Measurements from ENCODE around the gene TAF4B.

The TAF4B gene

DNA sequence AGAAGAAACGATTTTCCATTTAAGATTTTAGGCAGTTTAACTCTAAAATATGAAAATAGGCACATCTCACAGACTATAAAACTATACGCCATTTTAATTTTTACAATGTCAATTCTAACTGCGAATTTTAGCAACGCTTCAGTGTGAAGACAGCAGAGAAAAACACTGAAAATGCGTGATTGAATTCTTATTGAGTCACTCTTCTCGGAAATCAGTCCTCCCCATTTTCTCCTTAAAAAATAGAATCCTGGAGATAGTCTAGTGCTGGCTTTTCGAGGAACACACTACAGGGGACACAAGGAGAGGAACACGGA, 373 bp upstream of the TAF4B start:
- TF ChIP-seq, protein P1, sequence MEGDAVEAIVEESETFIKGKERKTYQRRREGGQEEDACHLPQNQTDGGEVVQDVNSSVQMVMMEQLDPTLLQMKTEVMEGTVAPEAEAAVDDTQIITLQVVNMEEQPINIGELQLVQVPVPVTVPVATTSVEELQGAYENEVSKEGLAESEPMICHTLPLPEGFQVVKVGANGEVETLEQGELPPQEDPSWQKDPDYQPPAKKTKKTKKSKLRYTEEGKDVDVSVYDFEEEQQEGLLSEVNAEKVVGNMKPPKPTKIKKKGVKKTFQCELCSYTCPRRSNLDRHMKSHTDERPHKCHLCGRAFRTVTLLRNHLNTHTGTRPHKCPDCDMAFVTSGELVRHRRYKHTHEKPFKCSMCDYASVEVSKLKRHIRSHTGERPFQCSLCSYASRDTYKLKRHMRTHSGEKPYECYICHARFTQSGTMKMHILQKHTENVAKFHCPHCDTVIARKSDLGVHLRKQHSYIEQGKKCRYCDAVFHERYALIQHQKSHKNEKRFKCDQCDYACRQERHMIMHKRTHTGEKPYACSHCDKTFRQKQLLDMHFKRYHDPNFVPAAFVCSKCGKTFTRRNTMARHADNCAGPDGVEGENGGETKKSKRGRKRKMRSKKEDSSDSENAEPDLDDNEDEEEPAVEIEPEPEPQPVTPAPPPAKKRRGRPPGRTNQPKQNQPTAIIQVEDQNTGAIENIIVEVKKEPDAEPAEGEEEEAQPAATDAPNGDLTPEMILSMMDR (IDR thresholded peaks at IDR 0.05), result no peak

DNA sequence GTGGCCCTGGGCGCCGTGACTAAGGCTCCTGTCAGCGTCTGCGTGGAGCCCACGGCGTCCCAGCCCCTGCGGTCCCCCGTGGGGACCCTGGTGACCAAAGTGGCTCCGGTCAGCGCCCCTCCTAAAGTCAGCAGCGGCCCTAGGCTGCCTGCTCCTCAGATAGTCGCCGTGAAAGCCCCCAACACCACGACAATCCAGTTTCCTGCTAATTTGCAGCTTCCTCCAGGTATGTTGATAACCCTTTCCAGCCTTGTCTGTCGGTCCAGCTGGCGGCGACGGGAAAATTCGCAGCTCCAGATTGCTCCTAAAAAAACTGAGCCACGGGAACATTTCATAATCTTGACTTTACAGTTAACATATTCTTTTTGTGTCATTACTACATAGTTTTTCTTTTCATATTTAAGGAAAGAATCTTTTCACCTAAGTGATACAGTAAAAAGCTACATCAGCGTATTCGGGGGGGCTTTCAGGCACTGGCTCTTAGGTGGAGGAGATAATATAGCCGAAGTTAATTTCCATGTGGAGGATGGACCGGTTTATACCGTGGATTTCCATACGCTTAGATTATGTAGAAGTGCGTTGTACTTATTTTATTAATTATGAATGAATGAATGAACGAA, 916 bp downstream of the TAF4B start:
- TF ChIP-seq, protein P1 (IDR thresholded peaks at IDR 0.05), result no peak

DNA sequence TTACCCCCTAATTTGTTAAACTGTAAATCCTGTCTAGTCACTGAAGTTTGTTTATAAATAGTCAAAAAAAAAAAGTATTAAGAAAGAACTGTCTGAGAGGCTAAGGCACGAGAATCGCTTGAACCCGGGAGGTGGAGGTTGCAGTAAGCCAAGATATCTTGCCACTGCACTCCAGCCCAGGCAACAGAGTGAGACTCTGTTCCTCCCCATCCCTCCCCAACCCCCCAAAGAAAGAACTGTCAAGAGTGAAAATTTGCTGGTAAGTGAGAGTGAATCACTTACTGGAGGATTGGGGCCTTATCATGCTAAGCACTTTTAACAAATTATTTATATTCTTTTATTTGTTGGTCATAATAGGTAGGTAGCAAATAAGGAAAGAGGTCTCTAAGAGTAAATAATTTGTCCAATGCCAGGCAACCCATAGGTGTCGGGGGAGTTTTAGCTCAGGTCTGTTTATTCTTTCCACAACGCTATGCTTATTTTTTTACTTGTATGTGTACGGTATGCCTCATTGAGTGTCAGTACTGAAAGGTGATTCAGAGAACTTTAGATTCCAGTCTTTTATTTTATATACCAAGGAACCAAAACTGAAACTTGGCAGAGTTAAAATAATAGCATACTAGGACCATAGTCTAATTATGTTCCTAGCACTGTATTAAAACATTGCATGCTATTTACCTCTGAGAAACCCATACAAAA, 2.5 kb downstream of the TAF4B start:
- TF ChIP-seq, protein P1 (IDR thresholded peaks at IDR 0.05), result no peak

DNA sequence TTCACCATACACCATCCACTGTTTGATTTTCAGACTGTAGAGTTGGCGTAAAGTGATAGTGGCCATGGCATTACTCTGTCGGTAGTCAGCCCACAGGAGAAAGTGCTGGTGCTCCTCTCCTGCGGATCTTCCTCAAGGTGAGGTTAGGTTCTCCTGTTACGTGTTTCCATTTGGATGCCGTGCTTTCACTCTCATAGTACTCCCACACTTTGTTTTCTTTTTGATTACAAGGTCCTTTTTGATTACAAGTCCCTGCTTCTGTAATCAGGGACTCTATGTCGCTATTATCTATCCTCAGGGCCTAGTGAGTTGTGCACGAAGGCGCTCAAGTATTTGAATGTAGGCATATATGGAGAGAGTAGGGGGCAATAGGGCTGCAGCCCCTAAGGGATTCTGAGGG, 4.3 kb downstream of the TAF4B start:
- TF ChIP-seq, protein P1 (IDR thresholded peaks at IDR 0.05), result no peak

DNA sequence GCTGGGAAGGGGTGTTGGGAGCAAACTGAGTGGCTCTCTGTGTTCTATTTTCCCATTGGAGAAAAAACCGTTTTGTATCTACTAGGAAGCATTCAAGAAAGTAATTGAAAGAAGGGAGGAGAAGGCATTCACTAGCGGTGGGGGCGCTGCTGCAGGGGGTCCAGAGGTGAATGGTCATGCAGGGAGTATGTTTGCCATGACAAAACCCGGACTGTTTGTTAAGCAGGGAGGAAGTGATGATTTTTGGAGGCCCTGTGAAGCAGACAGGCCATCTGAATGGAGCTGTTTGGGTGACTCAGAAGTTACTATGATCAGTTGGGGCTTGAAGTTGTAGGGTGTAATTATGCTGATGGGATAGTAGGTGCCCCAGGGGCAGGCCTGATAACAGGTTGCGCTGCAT, 7.0 kb downstream of the TAF4B start:
- TF ChIP-seq, protein P1 (IDR thresholded peaks at IDR 0.05), result no peak

DNA sequence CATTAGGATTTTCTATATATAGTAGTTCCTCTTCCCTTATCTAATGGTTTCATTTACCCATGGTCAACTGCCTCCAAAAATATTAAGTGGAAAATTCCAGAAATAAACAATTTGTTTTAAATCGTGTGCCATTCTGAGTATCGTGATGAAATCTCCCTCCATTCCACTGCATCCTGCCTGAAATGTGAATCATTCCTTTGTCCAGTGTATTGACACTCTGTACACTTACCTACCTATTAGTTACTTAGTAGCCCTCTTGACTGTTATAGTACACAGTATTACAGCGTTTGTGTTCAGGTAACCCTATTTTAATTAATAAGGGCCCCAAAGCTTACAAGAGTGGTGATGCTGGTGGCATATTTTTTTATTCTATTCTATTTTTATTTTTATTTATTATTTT, 26.2 kb downstream of the TAF4B start:
- TF ChIP-seq, protein P1 (IDR thresholded peaks at IDR 0.05), result no peak

DNA sequence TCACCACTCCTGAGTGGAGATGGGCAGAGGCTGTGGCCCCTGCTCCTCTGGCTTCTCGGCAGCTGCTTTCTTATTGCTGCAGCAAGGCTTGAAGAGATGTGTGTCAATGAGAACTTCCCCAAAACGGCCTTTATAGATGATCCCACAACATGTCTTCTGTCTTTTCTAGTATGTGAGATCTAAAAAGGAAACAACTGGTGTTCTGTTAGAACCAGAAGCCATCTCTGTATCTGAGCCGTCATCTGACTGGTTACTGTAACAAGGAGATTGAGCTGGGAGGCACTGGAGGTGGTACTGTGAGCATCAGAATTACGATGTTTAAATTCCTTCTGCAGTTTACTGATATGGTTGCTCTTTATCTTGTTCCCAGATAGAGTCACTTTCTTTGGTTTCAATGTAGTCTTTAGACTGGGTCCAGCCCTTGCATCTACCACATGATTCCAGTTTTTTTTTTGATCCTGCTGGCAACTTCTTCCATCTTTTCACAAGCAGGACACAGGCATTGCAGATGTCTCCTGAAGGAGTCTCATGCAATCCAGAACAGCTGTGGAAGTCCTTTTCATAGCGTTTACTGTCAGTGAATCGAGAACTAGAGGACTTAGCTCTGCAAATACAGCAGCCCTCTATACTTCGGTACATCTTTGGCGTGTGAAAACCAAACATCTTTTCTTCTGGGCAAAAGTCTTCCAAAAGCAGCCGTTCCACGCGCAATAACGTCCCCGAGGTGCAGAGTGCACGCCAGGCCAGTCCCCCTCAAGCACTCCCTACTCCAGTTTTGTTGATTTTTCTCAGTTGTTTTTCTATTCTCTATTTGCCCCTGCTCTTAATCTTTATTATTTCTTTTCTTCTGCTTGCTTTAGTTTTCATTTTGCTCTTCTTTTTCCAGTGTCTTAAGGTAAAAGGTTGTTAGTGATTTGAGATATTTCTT, 29.7 kb downstream of the TAF4B start:
- TF ChIP-seq, protein P1 (IDR thresholded peaks at IDR 0.05), result no peak

Measured in LNCAP (cell line).